ENCODE measurements around the gene SEC24C. TPM values are rescaled to one million over a fixed set of nuclear protein-coding genes. Genes with fewer than 3 reads are reported as not detected.
"Not testable (repeated sequence)": the region's sequence is repeated elsewhere in the genome, so short reads cannot be mapped to it uniquely, and the experiment has no call there.

The SEC24C gene
- total RNA-seq, 1 donor from 2014 or later: 99.0 TPM

- Histone ChIP-seq H4K20me1 (ENCODE audit: insufficient read depth, low read length) (no peaks in the 10 kb centered on the region), H3K4me3 (ENCODE audit: insufficient read depth, low read depth, low read length) (no peak overlapping the region), H3K4me2 (ENCODE audit: low read length) (no peak overlapping the region), H3K27me3 (ENCODE audit: insufficient read depth, low read length) (no peaks in the 10 kb centered on the region), H3K79me2 (ENCODE audit: insufficient read depth, low read length) (no peaks in the 10 kb centered on the region), H3K9me3 (ENCODE audit: insufficient read depth, low read depth, low read length) (no peaks in the 10 kb centered on the region), H3K27ac (ENCODE audit: low read depth, low read length) (no peak overlapping the region), H3K36me3 (ENCODE audit: insufficient read depth, low read length) (peaks cover 27% of the 10 kb centered on the region), H2AFZ (ENCODE audit: low read depth, low read length) (no peak overlapping the region), H3K4me1 (ENCODE audit: insufficient read depth, low read length) (peaks cover 7% of the 10 kb centered on the region), H3K9ac (ENCODE audit: low read length) (no peak overlapping the region)
- Mint-ChIP-seq H3K4me1 (ENCODE audit: low read depth, unreplicated experiment) (peaks cover 13% of the 10 kb centered on the region), H3K36me3 (ENCODE audit: low read depth, unreplicated experiment) (peaks cover 4% of the 10 kb centered on the region), H3K9me3 (ENCODE audit: unreplicated experiment) (no peaks in the 10 kb centered on the region), H3K27ac (ENCODE audit: unreplicated experiment) (no peak overlapping the region), H3K27me3 (ENCODE audit: low read depth, unreplicated experiment) (no peaks in the 10 kb centered on the region), H3K4me3 (ENCODE audit: unreplicated experiment) (no peak overlapping the region)
- no peak for FAIRE-seq
- no peak for DNase-seq (ENCODE audit: low read depth)
- TF ChIP-seq EZH2 (IDR thresholded peaks at IDR 0.05; ENCODE audit: insufficient read depth, low read length): no peak
- TF ChIP-seq, protein P1, sequence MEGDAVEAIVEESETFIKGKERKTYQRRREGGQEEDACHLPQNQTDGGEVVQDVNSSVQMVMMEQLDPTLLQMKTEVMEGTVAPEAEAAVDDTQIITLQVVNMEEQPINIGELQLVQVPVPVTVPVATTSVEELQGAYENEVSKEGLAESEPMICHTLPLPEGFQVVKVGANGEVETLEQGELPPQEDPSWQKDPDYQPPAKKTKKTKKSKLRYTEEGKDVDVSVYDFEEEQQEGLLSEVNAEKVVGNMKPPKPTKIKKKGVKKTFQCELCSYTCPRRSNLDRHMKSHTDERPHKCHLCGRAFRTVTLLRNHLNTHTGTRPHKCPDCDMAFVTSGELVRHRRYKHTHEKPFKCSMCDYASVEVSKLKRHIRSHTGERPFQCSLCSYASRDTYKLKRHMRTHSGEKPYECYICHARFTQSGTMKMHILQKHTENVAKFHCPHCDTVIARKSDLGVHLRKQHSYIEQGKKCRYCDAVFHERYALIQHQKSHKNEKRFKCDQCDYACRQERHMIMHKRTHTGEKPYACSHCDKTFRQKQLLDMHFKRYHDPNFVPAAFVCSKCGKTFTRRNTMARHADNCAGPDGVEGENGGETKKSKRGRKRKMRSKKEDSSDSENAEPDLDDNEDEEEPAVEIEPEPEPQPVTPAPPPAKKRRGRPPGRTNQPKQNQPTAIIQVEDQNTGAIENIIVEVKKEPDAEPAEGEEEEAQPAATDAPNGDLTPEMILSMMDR (IDR thresholded peaks at IDR 0.05; ENCODE audit: insufficient read depth, low read depth, low read length): no peak
Measured at GRCh38 chr10:73717556-73717955, 26.6 kb upstream of the SEC24C start.

DNA sequence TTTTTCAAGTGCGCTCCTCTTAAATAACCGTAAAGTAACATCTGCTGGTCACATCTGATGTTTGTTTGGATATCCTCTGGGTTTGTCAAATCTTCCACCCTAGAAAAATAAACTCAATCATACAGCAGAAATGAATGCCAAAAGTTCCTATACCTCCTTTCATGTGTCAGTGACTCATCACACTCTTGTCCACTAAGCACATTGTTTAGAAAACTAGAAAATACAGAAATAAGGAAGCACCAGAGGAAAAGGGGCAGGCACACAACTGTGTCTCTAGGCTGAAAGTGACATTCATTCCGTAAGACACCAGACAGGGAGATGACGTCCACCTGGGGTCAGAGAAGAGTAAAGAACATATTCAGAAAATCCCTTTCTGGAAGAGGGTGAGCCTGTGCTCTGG lies 23.6 kb upstream of the SEC24C start:
- H3K27ac ChIP-seq (ENCODE audit: low read depth, low read length); H3K27me3 Mint-ChIP-seq (ENCODE audit: low read depth, unreplicated experiment); H3K4me1 ChIP-seq (ENCODE audit: insufficient read depth, low read length); H3K27me3 ChIP-seq (ENCODE audit: insufficient read depth, low read length); H3K9me3 ChIP-seq (ENCODE audit: insufficient read depth, low read depth, low read length); H3K9ac ChIP-seq (ENCODE audit: low read length); H3K4me1 Mint-ChIP-seq (ENCODE audit: low read depth, unreplicated experiment); H3K4me3 Mint-ChIP-seq (ENCODE audit: unreplicated experiment); H3K79me2 ChIP-seq (ENCODE audit: insufficient read depth, low read length); FAIRE-seq; H3K36me3 Mint-ChIP-seq (ENCODE audit: low read depth, unreplicated experiment); H2AFZ ChIP-seq (ENCODE audit: low read depth, low read length); H3K4me2 ChIP-seq (ENCODE audit: low read length); H3K4me3 ChIP-seq (ENCODE audit: insufficient read depth, low read depth, low read length); H3K9me3 Mint-ChIP-seq (ENCODE audit: unreplicated experiment); H4K20me1 ChIP-seq (ENCODE audit: insufficient read depth, low read length): not testable (repeated sequence)
- peak; percentile 22 for DNase-seq (ENCODE audit: low read depth)
- peaks cover 37% of the 10 kb centered on the region for H3K36me3 ChIP-seq (ENCODE audit: insufficient read depth, low read length)
- H3K27ac Mint-ChIP-seq (ENCODE audit: unreplicated experiment): peak overlapping the region; percentile 73

DNA sequence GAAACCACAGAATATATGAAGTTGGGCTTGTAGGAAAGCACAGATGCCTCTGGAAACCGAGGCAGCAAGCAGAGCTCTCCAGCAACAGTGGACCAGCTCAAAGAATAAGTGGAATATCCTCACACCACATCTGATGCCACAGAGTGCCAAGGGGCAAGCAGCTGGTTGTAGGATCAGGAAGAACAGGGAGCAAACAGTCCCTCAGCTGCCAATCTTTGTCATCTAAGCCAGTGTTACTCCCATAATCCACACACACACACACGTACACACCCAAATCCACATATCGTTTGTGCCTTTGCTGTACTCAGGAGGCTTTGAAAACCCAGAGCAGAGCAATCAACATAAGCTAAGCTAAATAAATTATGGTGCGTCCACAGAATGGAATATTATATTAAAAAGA lies 20.7 kb upstream of the SEC24C start:
- Mint-ChIP-seq H3K9me3 (ENCODE audit: unreplicated experiment) (no peaks in the 10 kb centered on the region), H3K4me1 (ENCODE audit: low read depth, unreplicated experiment) (peaks cover 6% of the 10 kb centered on the region), H3K36me3 (ENCODE audit: low read depth, unreplicated experiment) (peaks cover 2% of the 10 kb centered on the region), H3K27ac (ENCODE audit: unreplicated experiment) (no peak overlapping the region), H3K27me3 (ENCODE audit: low read depth, unreplicated experiment) (no peaks in the 10 kb centered on the region), H3K4me3 (ENCODE audit: unreplicated experiment) (no peak overlapping the region)
- Histone ChIP-seq H3K79me2 (ENCODE audit: insufficient read depth, low read length) (no peaks in the 10 kb centered on the region), H4K20me1 (ENCODE audit: insufficient read depth, low read length) (no peaks in the 10 kb centered on the region), H3K4me2 (ENCODE audit: low read length) (no peak overlapping the region), H3K9ac (ENCODE audit: low read length) (no peak overlapping the region), H3K4me1 (ENCODE audit: insufficient read depth, low read length) (peaks cover 7% of the 10 kb centered on the region), H2AFZ (ENCODE audit: low read depth, low read length) (no peak overlapping the region), H3K27me3 (ENCODE audit: insufficient read depth, low read length) (no peaks in the 10 kb centered on the region), H3K27ac (ENCODE audit: low read depth, low read length) (no peak overlapping the region), H3K9me3 (ENCODE audit: insufficient read depth, low read depth, low read length) (no peaks in the 10 kb centered on the region), H3K36me3 (ENCODE audit: insufficient read depth, low read length) (peaks cover 33% of the 10 kb centered on the region), H3K4me3 (ENCODE audit: insufficient read depth, low read depth, low read length) (no peak overlapping the region)
- FAIRE-seq (no peak), DNase-seq (ENCODE audit: low read depth) (no peak)
- no peak for TF ChIP-seq EZH2 (IDR thresholded peaks at IDR 0.05; ENCODE audit: insufficient read depth, low read length)
- TF ChIP-seq, protein P1 (IDR thresholded peaks at IDR 0.05; ENCODE audit: insufficient read depth, low read depth, low read length): no peak

GRCh38 chr10:73729781-73730152 lies 14.4 kb upstream of the SEC24C start:
- not testable (repeated sequence) for H3K9me3 ChIP-seq (ENCODE audit: insufficient read depth, low read depth, low read length); H3K4me1 Mint-ChIP-seq (ENCODE audit: low read depth, unreplicated experiment); H3K27me3 ChIP-seq (ENCODE audit: insufficient read depth, low read length); FAIRE-seq; H3K36me3 Mint-ChIP-seq (ENCODE audit: low read depth, unreplicated experiment); H4K20me1 ChIP-seq (ENCODE audit: insufficient read depth, low read length); H3K4me1 ChIP-seq (ENCODE audit: insufficient read depth, low read length); H3K9me3 Mint-ChIP-seq (ENCODE audit: unreplicated experiment); H3K27me3 Mint-ChIP-seq (ENCODE audit: low read depth, unreplicated experiment)
- peak overlapping the region; percentile 99 for H2AFZ ChIP-seq (ENCODE audit: low read depth, low read length)
- H3K4me3 Mint-ChIP-seq (ENCODE audit: unreplicated experiment): peak overlapping the region; percentile 97
- H3K36me3 ChIP-seq (ENCODE audit: insufficient read depth, low read length): peaks cover 14% of the 10 kb centered on the region
- peak; percentile 52 for DNase-seq (ENCODE audit: low read depth)
- peak overlapping the region; percentile 96 for H3K9ac ChIP-seq (ENCODE audit: low read length)
- H3K27ac Mint-ChIP-seq (ENCODE audit: unreplicated experiment): peak overlapping the region; percentile 96
- peak overlapping the region; percentile 95 for H3K27ac ChIP-seq (ENCODE audit: low read depth, low read length)
- H3K4me3 ChIP-seq (ENCODE audit: insufficient read depth, low read depth, low read length): peak overlapping the region; percentile 95
- H3K4me2 ChIP-seq (ENCODE audit: low read length): peak overlapping the region; percentile 98
- peaks cover 35% of the 10 kb centered on the region for H3K79me2 ChIP-seq (ENCODE audit: insufficient read depth, low read length)

Data from astrocyte (in vitro differentiated cells and primary cell).